ENCODE data around the gene ANKRD11.

- TF ChIP-seq CTCF (IDR thresholded peaks at IDR 0.05; ENCODE audit: insufficient read depth, low read length, poor library complexity, severe bottlenecking): no peak
- TF ChIP-seq EZH2phosphoT487 (conservative IDR thresholded peaks at IDR 0.05; ENCODE audit: low read length): no peak
Observed at GRCh38 chr16:89331371-89332109, 158.8 kb downstream of the ANKRD11 start.

All from SU-DHL-6 (cell line).